HepG2 (cell line): Measurements from ENCODE around the gene LAMB3. TPM values are rescaled to one million over a fixed set of nuclear protein-coding genes. Genes with fewer than 3 reads are reported as not detected.

Experiments
- ATAC-seq: fragments of 200-7000 bp; cut with Tn5 transposase; 3 replicates; pipeline ENCODE4 v1.9.1; 2020; ENCODE audit warnings: mild to moderate bottlenecking, moderate library complexity
- BruUV-seq: library from RNA; stranded (reverse); fragments of 400-500 nt; replicated peaks from 2 replicates; lab custom pipeline; 2021; lab: Mats Ljungman, UMichigan
- CTCF ChIA-PET: fragments of 300-600 bp; formaldehyde crosslinking; extraction: SDS; loops from one replicate; lab custom pipeline; 2021; ENCODE audit warnings: low total read pairs, inconsistent platforms, low intra/inter-chr PET ratio; lab: Yijun Ruan, JAX
- POLR2A ChIA-PET: fragments of 350-600 bp; sonication (Branson Sonifier 250); formaldehyde crosslinking; loops from one replicate; lab custom pipeline; 2020; ENCODE audit warnings: antibody characterized with exemption, inconsistent platforms; lab: Yijun Ruan, JAX
- DNase-seq: peaks from one replicate; pipeline ENCODE4 v3.0.0-alpha.2; 2015; ENCODE audit warnings: low spot score
- FAIRE-seq: peaks from 3 replicates; lab custom pipeline; 2011; peaks lifted over from hg19 to GRCh38; lab: Jason Lieb, UNC
- H2AFZ ChIP-seq: one replicate; pipeline ENCODE4 v1.6.1; 2011; ENCODE audit warnings: low read length, inconsistent platforms
- H3K27ac ChIP-seq: fragments of 300-600 bp; 3 replicates; pipeline ENCODE4 v1.8.0; 2011; ENCODE audit warnings: mixed run types, mild to moderate bottlenecking, mixed read lengths, low read length, inconsistent platforms; ENCODE audit not compliant: insufficient read depth; ENCODE audit errors: extremely low read length
- H3K27me3 ChIP-seq, 2 experiments: fragments of 200-600 bp in 1 of 2; 2 replicates in 1 of 2; 3 replicates in 1 of 2; pipeline versions ENCODE4 v1.6.0 to v1.8.0; 2011; ENCODE audit warnings: low read length in 2 of 2, mild to moderate bottlenecking in 2 of 2, moderate library complexity in 2 of 2, inconsistent platforms in 1 of 2; ENCODE audit not compliant: insufficient read depth in 2 of 2, control insufficient read depth in 1 of 2
- H3K36me3 ChIP-seq, 2 experiments: fragments of 200-600 bp in 1 of 2; replicated peaks in 1 of 2; 2 replicates in 1 of 2; 3 replicates in 1 of 2; pipeline versions ENCODE4 v1.5.1 to v1.8.0; 2011; ENCODE audit warnings: low read length in 2 of 2, inconsistent platforms in 1 of 2; ENCODE audit not compliant: insufficient read depth in 2 of 2, control insufficient read depth in 1 of 2
- H3K4me1 ChIP-seq: 2 replicates; pipeline ENCODE4 v1.5.1; 2012; ENCODE audit warnings: low read length, inconsistent platforms; ENCODE audit not compliant: insufficient read depth
- H3K4me2 ChIP-seq: 2 replicates; pipeline ENCODE4 v1.6.0; 2011; ENCODE audit warnings: low read depth, low read length, inconsistent platforms
- H3K4me3 ChIP-seq, 3 experiments: fragments of 200-600 bp in 1 of 3; sonication (generic), shearing (Covaris generic) in 1 of 3; replicated peaks in 1 of 3; 2 replicates each; pipeline ENCODE4 v1.5.1; 2011 to 2016; ENCODE audit warnings: low read length in 3 of 3, inconsistent platforms in 2 of 3, low read depth in 2 of 3, mild to moderate bottlenecking in 2 of 3, control low read depth in 1 of 3, mixed read lengths in 1 of 3; ENCODE audit not compliant: insufficient read depth in 1 of 3
- H3K79me2 ChIP-seq: one replicate; pipeline ENCODE4 v1.6.1; 2011; ENCODE audit warnings: low read length, inconsistent platforms; ENCODE audit not compliant: insufficient read depth
- H3K9ac ChIP-seq: 2 replicates; pipeline ENCODE4 v1.6.0; 2011; ENCODE audit warnings: mild to moderate bottlenecking, low read depth, low read length, inconsistent platforms; ENCODE audit not compliant: insufficient read depth
- H3K9me3 ChIP-seq: 2 replicates; pipeline ENCODE4 v1.5.1; 2012; ENCODE audit warnings: mild to moderate bottlenecking, low read length
- H4K20me1 ChIP-seq: 2 replicates; pipeline ENCODE4 v1.6.0; 2011; ENCODE audit warnings: inconsistent platforms, mild to moderate bottlenecking, low read length, moderate library complexity; ENCODE audit not compliant: insufficient read depth
- SOX6 ChIP-seq, 2 experiments: fragments of 450-650 bp in 1 of 2; sonication (generic) in 1 of 2; formaldehyde crosslinking in 1 of 2; IDR thresholded peaks; 2 replicates each; pipeline versions ENCODE4 v1.4.0 to v1.6.1; 2017 to 2020; ENCODE audit warnings: antibody characterized with exemption in 1 of 2, mild to moderate bottlenecking in 1 of 2, missing genetic modification reagents in 1 of 2
- YY1 ChIP-seq: IDR thresholded peaks from 2 replicates; pipeline ENCODE4 v1.6.1; 2011; ENCODE audit warnings: low read length, low read depth, moderate library complexity, mild to moderate bottlenecking; ENCODE audit not compliant: insufficient read depth, insufficient replicate concordance
- ZNF160 ChIP-seq: sonication (generic); formaldehyde crosslinking; IDR thresholded peaks from 2 replicates; pipeline ENCODE4 v1.8.0; 2022; ENCODE audit warnings: mild to moderate bottlenecking, inconsistent platforms, missing genetic modification reagents
- WGBS: methylation state at CpG from one replicate; pipeline ENCODE4 v1.1.6; 2017; ENCODE audit warnings: low lambda C conversion rate; 5-methylcytosine and 5-hydroxymethylcytosine counted together
- in situ Hi-C: cut with HindIII; loops from 2 replicates; pipeline ENCODE4 v1.10.0; 2017; ENCODE audit warnings: low pct_unique_long_range_greater_than_20kb; ENCODE audit not compliant: extremely low pct_ligation_motif_present
- intact Hi-C: fragments of 100-400 bp; cut with micrococcal nuclease; formaldehyde crosslinking; loops from one replicate; pipeline ENCODE4 v1.10.0; 2022; ENCODE audit not compliant: unreplicated experiment
- polyA plus RNA-seq, 8 experiments: library from polyadenylated mRNA; depleted of rRNA in 3 of 8; stranded (reverse) in 7 of 8; unstranded in 1 of 8; fragments of >200 nt; fragmentation: Illumina TruSeq in 4 of 8; extraction: Trizol in 4 of 8; gene quantifications; 2 replicates each; pipeline versions ENCODE4 v1.2.1 to v1.2.3, GENCODE V29; 2011 to 2016; ENCODE audit warnings: low read depth in 4 of 8, missing spikeins in 1 of 8, mixed read lengths in 1 of 8; ENCODE audit not compliant: insufficient read depth in 1 of 8
- total RNA-seq, 5 experiments: library from RNA; depleted of rRNA; stranded (reverse); fragments of >200 nt; fragmentation: Illumina TruSeq; extraction: Trizol; gene quantifications; 2 replicates each; pipeline ENCODE4 v1.2.3, GENCODE V29; 2016; ENCODE audit warnings: low read depth in 1 of 5

The LAMB3 gene
- total and polyA plus RNA-seq, 2 of the 13 experiments (the other 11 are each of a cell fraction or from before 2014, with no cell fraction given): 0.18 to 0.24 TPM

DNA sequence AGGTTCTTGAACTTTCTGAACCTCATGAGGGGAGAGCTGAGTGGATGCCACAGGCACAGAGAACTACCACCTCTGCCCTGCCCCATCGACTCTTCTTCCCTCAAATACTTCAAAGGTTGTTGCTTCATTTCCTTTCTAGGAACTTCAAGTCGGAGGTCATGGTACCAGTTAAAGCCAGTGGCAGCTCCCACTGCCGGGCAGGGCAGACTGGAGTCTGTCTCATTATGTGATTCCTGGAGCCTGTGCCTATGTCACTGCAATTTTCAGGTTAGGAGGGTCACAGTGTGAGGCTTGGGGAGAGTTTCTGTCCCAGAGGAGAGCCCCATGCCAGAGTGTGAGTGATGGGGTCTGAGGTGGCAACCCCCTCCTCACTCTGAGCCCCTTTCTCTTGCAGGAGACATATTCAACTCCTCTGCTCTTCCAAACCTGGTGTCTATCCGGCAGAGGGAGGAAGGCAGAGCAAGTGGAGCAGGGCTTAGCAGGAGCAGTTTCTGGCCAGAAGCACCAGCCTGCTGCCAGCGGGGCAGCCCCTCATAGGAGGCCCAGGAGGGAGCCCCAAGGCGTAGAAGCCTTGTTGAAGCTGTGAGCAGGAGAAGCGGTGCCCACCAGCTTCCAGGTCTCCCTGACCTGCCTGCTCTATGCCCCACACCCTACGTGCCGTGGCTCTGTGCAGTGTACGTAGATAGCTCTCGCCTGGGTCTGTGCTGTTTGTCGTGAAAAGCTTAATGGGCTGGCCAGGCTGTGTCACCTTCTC is 39.4 kb downstream of the LAMB3 start:
- no peak overlapping the region for H3K9ac ChIP-seq
- no peaks in the 10 kb centered on the region for H3K27me3 ChIP-seq
- no peaks in the 10 kb centered on the region for H3K9me3 ChIP-seq
- POLR2A ChIA-PET: no interaction called here
- no peaks in the 10 kb centered on the region for H3K4me1 ChIP-seq
- no TSS peak for BruUV-seq
- no peaks in the 10 kb centered on the region for H4K20me1 ChIP-seq
- H3K4me2 ChIP-seq: no peak overlapping the region
- in situ Hi-C loops: no loop called here
- FAIRE-seq: no peak
- no peaks in the 10 kb centered on the region for H3K36me3 ChIP-seq
- no peak overlapping the region for H2AFZ ChIP-seq
- 0% methylated on average over 4 of the region's 12 CpGs for whole genome bisulfite sequencing
- H3K27ac ChIP-seq: no peak overlapping the region
- no peak for TF ChIP-seq SOX6 (IDR thresholded peaks at IDR 0.05)
- no peak for TF ChIP-seq SOX6 (CRISPR knock-in tag; IDR thresholded peaks at IDR 0.05)
- TF ChIP-seq, all 625 proteins: peak for 0
- intact Hi-C loops: no loop called here
- H3K79me2 ChIP-seq: no peaks in the 10 kb centered on the region
- CTCF ChIA-PET: no interaction called here
- no peak overlapping the region for H3K4me3 ChIP-seq
- ATAC-seq (no peak), DNase-seq (no peak)

DNA sequence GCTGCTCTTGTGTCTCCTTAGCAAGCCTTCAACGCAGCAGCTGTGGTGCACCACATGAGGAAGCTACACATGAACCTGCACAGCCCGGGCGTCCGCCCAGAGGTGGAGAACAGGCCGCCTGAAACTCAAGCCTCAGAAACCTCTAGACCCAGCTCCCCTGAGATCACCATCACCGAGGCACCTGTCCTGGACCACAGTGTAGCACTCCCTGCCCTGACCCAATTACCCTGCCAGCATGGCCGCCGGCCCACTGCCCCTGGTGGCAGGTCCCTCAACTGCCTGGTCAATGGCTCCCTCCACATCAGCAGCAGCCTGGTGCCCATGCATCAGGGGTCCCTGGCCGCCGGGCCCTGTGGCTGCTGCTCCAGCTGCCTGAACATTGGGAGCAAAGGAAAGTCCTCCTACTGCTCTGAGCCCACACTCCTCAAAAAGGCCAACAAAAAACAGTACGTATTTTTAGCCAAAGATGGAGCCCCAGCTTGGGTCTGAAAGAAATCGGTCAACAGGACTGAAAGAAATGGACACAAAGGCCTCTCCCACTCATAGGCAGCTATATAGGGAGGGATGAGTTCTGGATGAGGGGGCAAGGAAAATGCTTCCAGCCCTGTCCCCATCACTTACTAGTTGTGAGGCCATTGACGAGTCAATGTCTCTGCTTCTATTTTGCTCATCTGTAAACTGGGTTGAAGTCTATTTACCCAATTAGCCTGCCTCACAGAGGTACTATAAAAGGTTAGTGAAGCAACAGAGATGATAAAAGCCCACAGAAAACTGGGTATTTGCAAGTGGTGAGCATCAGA is 40.3 kb downstream of the LAMB3 start:
- FAIRE-seq (no peak), ATAC-seq (peak; percentile 71), DNase-seq (no peak)
- ChIA-PET POLR2A (no interaction called here), CTCF (no interaction called here)
- H3K4me3 ChIP-seq: no peak overlapping the region
- H3K27me3 ChIP-seq: no peaks in the 10 kb centered on the region
- H2AFZ ChIP-seq: no peak overlapping the region
- WGBS: 18% methylated on average over 6 of the region's 13 CpGs
- H3K27ac ChIP-seq: no peak overlapping the region
- no peak overlapping the region for H3K9ac ChIP-seq
- H3K79me2 ChIP-seq: no peaks in the 10 kb centered on the region
- no peaks in the 10 kb centered on the region for H3K36me3 ChIP-seq
- no TSS peak for BruUV-seq
- H3K4me1 ChIP-seq: no peaks in the 10 kb centered on the region
- H4K20me1 ChIP-seq: no peaks in the 10 kb centered on the region
- H3K4me2 ChIP-seq: no peak overlapping the region
- H3K9me3 ChIP-seq: no peaks in the 10 kb centered on the region
- TF ChIP-seq ZNF160 (CRISPR knock-in tag): no peak
- TF ChIP-seq YY1: peak; percentile 17
- TF ChIP-seq, all 625 proteins: peak for 1
- in situ Hi-C loops (no loop called here), intact Hi-C loops (no loop called here)
